ENCODE data around the gene RNASE8.

DNA sequence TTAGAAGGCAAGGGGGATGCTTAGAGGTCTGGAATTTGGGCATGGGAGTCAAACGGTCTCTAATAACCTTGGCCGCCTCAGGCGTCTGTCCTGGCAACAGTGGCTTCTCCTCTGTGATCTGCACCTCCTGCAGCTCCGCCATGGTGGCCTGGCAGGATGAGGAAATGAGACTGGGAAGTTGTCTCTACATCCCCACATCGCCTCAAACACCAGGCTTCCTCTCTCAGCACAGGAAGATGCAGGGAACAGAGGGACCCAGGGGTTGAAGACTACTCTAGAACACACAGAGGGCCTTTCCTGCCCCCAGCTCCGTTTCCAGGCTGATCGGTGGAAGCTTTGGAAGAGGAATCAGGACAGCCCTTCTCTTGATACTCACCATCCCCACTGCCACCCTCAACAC lies 34.4 kb upstream of the RNASE8 start:
- no peak for TF ChIP-seq POLR2AphosphoS5 (IDR thresholded peaks at IDR 0.05; ENCODE audit: low read depth, low read length)
- TF ChIP-seq TAF1 (IDR thresholded peaks at IDR 0.05; ENCODE audit: borderline replicate concordance, low read depth, low read length), result no peak
- no peak for TF ChIP-seq POLR2A (IDR thresholded peaks at IDR 0.05; ENCODE audit: low read depth, low read length)
